ENCODE results near the gene STBD1.

DNA sequence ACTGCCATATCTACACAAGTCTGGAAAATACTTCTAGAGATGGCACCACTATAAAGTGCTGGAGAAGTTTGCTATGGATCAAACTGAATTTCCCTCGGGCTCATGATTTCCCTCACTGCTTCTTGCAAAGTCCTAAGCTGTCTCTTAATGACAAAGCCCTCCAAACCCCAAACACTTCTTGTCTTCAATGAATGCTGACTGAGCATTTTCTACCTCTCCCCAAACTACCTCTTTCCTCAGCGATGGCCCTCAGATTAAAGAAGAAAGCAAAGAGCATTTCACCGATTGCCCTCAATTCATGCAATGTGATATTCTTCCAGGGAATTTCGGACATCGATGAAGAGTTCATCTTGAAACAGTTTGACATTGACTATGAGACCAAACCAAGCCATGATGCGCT lies 35.3 kb upstream of the STBD1 start:
- TF ChIP-seq SUZ12 (IDR thresholded peaks at IDR 0.05; ENCODE audit: extremely low read depth, insufficient read depth, insufficient read length) (no peak), YY1 (IDR thresholded peaks at IDR 0.05; ENCODE audit: insufficient read depth, insufficient read length) (no peak), ZNF274 (IDR thresholded peaks at IDR 0.05; ENCODE audit: low read depth, low read length) (no peak)
